ENCODE measurements around the gene TSACC. TPM values are rescaled to one million over a fixed set of nuclear protein-coding genes. Genes with fewer than 3 reads are reported as not detected.

The TSACC gene
- total and polyA plus RNA-seq, 2 experiments from 2014 or later, result 4.7 TPM; not detected in 1

- Histone ChIP-seq H3K27me3 (peaks cover 51% of the 10 kb centered on the region), H3K4me3 (no peak overlapping the region), H3K27ac (no peak overlapping the region), H3K4me1 (ENCODE audit: low read depth) (no peaks in the 10 kb centered on the region), H3K9me3 (ENCODE audit: low read depth) (no peaks in the 10 kb centered on the region), H3K36me3 (no peaks in the 10 kb centered on the region)
- no peak for TF ChIP-seq CTCF (IDR thresholded peaks at IDR 0.05; ENCODE audit: low read depth, low read length)
- no peak for DNase-seq (ENCODE audit: low read depth in 1 of 2, low spot score in 1 of 2)
Observed at GRCh38 chr1:156391366-156391677, 53.0 kb downstream of the TSACC start.

GRCh38 chr1:156391701-156392100, 53.4 kb downstream of the TSACC start:
- no peak for TF ChIP-seq CTCF (IDR thresholded peaks at IDR 0.05; ENCODE audit: low read depth, low read length)
- H3K4me3 ChIP-seq, result no peak overlapping the region
- H3K4me1 ChIP-seq (ENCODE audit: low read depth), result no peaks in the 10 kb centered on the region
- no peaks in the 10 kb centered on the region for H3K9me3 ChIP-seq (ENCODE audit: low read depth)
- no peak overlapping the region for H3K27ac ChIP-seq
- no peaks in the 10 kb centered on the region for H3K36me3 ChIP-seq
- peaks cover 47% of the 10 kb centered on the region for H3K27me3 ChIP-seq
- DNase-seq (ENCODE audit: low read depth in 1 of 2, low spot score in 1 of 2), result no peak

GRCh38 chr1:156392452-156392853, 54.1 kb downstream of the TSACC start:
- no peak for TF ChIP-seq CTCF (IDR thresholded peaks at IDR 0.05; ENCODE audit: low read depth, low read length)
- DNase-seq (ENCODE audit: low read depth in 1 of 2, low spot score in 1 of 2), result no peak
- peaks cover 39% of the 10 kb centered on the region for H3K27me3 ChIP-seq
- H3K4me3 ChIP-seq, result no peak overlapping the region
- no peaks in the 10 kb centered on the region for H3K9me3 ChIP-seq (ENCODE audit: low read depth)
- no peak overlapping the region for H3K27ac ChIP-seq
- H3K4me1 ChIP-seq (ENCODE audit: low read depth), result no peaks in the 10 kb centered on the region
- no peaks in the 10 kb centered on the region for H3K36me3 ChIP-seq

GRCh38 chr1:156393095-156393494, 54.8 kb downstream of the TSACC start:
- no peak overlapping the region for H3K4me3 ChIP-seq
- no peak for TF ChIP-seq CTCF (IDR thresholded peaks at IDR 0.05; ENCODE audit: low read depth, low read length)
- no peak overlapping the region for H3K27ac ChIP-seq
- H3K27me3 ChIP-seq, result peaks cover 33% of the 10 kb centered on the region
- H3K4me1 ChIP-seq (ENCODE audit: low read depth), result no peaks in the 10 kb centered on the region
- H3K9me3 ChIP-seq (ENCODE audit: low read depth), result no peaks in the 10 kb centered on the region
- no peaks in the 10 kb centered on the region for H3K36me3 ChIP-seq
- no peak for DNase-seq (ENCODE audit: low read depth in 1 of 2, low spot score in 1 of 2)

- Histone ChIP-seq H3K36me3 (no peaks in the 10 kb centered on the region), H3K27ac (no peak overlapping the region), H3K4me3 (no peak overlapping the region), H3K27me3 (peaks cover 23% of the 10 kb centered on the region), H3K9me3 (ENCODE audit: low read depth) (no peaks in the 10 kb centered on the region), H3K4me1 (ENCODE audit: low read depth) (no peaks in the 10 kb centered on the region)
- no peak for TF ChIP-seq CTCF (IDR thresholded peaks at IDR 0.05; ENCODE audit: low read depth, low read length)
- DNase-seq (ENCODE audit: low read depth in 1 of 2, low spot score in 1 of 2), result no peak
Observed at GRCh38 chr1:156394082-156394481, 55.8 kb downstream of the TSACC start.

Measured in cardiac muscle cell (in vitro differentiated cells and primary cell).